Motor neuron (in vitro differentiated cells): ENCODE results near the gene ADCY5. TPM values are rescaled to one million over a fixed set of nuclear protein-coding genes. Genes with fewer than 3 reads are reported as not detected.

ENCODE experiments used
- ATAC-seq, 8 experiments: fragments of 200-7000 bp; cut with Tn5 transposase; replicated peaks in 6 of 8; 2 replicates each; pipeline ENCODE4 v1.8.0; 2021; ENCODE audit warnings: mild to moderate bottlenecking in 8 of 8, moderate library complexity in 8 of 8
- H3K27ac ChIP-seq, 2 donors: fragments of 250-450 bp; sonication (Bioruptor Pico); 2 replicates each; pipeline ENCODE4 v1.9.0; 2021; ENCODE audit warnings: antibody characterized with exemption in 2 of 2, mild to moderate bottlenecking in 2 of 2, moderate library complexity in 1 of 2
- H3K4me1 ChIP-seq, 2 donors: fragments of 250-450 bp; sonication (Bioruptor Pico); replicated peaks in 1 of 2; 2 replicates each; pipeline ENCODE4 v1.6.1; 2021; ENCODE audit warnings: antibody characterized with exemption in 2 of 2, mild to moderate bottlenecking in 2 of 2, moderate library complexity in 1 of 2
- H3K4me3 ChIP-seq, 5 donors: fragments of 250-450 bp; sonication (Bioruptor Pico); 2 replicates each; pipeline ENCODE4 v1.9.0; 2021; ENCODE audit warnings: antibody characterized with exemption in 5 of 5, mild to moderate bottlenecking in 5 of 5, moderate library complexity in 4 of 5
- WGBS, 10 experiments: fragments of 450-650 bp; shearing (Covaris generic); methylation state at CpG; one replicate each; pipeline ENCODE4 v1.0.0; 2022; 5-methylcytosine and 5-hydroxymethylcytosine counted together
- in situ Hi-C, 9 experiments: fragments of 400-800 bp; cut with MboI; loops; one replicate each; pipeline ENCODE4 v1.15.0; 2021; ENCODE audit warnings: low sequenced_read_pairs in 9 of 9, low pct_unique_long_range_greater_than_20kb in 2 of 9; ENCODE audit not compliant: unreplicated experiment in 9 of 9
- total RNA-seq, 8 experiments: library from RNA; unstranded; fragments of 300-600 nt; gene quantifications; 2 replicates each; pipeline versions ENCODE4 v1.2.3 to v1.2.4, GENCODE V29; 2022

The ADCY5 gene
- total RNA-seq, 8 experiments from 2014 or later: 0.49 to 14.4 (median 8.2) TPM

DNA sequence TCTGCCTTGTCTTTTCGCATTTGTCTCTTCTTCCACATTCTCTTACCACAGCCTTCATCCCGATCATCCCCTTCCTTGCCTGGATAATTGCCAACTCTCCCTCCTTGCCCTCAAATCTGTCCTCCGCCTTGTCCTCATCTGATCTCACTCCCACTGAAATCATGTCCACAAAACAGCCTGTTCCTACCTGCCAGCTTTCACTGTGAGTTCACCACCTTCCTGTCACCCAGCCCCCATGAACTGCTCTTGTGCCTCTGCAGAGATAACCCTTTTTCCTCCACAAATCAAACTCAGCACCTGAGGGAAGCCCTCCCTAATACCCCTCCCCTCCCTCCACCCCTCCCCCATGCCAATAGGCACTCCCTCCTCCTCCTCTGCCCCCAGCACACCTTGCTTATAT, 4.8 kb upstream of the ADCY5 start:
- H3K27ac ChIP-seq: no peak overlapping the region
- ATAC-seq: no peak
- H3K4me3 ChIP-seq: no peak overlapping the region
- H3K4me1 ChIP-seq: no peaks in the 10 kb centered on the region
- in situ Hi-C loops: loop anchor here in 1 of 9 experiments (25.0 kb wide), 1 partner anchor 116 kb away; no protein-coding TSS in a partner anchor
- 17 to 100% (median 53%) methylated on average over 1 to 3 of the region's 3 CpGs; no CpG with 5 or more reads in 2 of the 10 experiments for WGBS, 10 experiments

DNA sequence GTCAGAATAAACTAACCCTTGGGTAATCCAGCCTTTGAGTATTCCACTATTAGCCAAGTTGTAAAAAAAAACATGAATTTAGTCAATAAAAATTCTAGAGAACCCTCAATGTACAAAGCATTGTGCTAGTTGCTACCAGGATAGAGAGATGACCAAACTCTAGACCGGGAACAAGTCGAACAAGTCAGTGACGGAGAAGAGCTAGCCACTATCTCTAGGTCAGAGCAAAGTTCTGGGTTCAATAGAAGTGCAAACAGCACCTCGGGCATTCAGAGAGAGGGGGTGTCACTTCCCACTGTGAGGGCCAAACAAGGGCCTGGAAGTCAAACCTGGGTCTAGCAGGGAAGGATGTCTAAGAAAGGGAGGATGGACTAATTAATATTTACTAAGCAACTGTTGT, 2.3 kb upstream of the ADCY5 start:
- Histone ChIP-seq H3K4me1 (peaks cover 5 to 6% of the 10 kb centered on the region in 2 donors), H3K4me3 (no peak overlapping the region), H3K27ac (no peak overlapping the region)
- 0 to 92% (median 65%) methylated on average over 1 to 4 of the region's 4 CpGs; no CpG with 5 or more reads in 1 of the 10 experiments for WGBS, 10 experiments
- in situ Hi-C loops: loop anchor here in 1 of 9 experiments (25.0 kb wide), 1 partner anchor 114 kb away; no protein-coding TSS in a partner anchor
- ATAC-seq: no peak

- Histone ChIP-seq H3K4me3 (peak overlapping the region; percentile 58 to 82 (median 66)), H3K4me1 (peaks cover 16 to 17% of the 10 kb centered on the region in 2 donors), H3K27ac (peak overlapping the region; percentile 10 to 18)
- WGBS, 10 experiments: 17 to 80% (median 48%) methylated on average over 1 to 5 of the region's 33 CpGs; no CpG with 5 or more reads in 4 of the 10 experiments
- ATAC-seq: peak; percentile 31 to 77 (median 65)
- in situ Hi-C loops: loop anchor here in 1 of 9 experiments (25.0 kb wide), 1 partner anchor 113 kb away; no protein-coding TSS in a partner anchor
Measured at GRCh38 chr3:123449997-123450604, 1.2 kb upstream of the ADCY5 start.

DNA sequence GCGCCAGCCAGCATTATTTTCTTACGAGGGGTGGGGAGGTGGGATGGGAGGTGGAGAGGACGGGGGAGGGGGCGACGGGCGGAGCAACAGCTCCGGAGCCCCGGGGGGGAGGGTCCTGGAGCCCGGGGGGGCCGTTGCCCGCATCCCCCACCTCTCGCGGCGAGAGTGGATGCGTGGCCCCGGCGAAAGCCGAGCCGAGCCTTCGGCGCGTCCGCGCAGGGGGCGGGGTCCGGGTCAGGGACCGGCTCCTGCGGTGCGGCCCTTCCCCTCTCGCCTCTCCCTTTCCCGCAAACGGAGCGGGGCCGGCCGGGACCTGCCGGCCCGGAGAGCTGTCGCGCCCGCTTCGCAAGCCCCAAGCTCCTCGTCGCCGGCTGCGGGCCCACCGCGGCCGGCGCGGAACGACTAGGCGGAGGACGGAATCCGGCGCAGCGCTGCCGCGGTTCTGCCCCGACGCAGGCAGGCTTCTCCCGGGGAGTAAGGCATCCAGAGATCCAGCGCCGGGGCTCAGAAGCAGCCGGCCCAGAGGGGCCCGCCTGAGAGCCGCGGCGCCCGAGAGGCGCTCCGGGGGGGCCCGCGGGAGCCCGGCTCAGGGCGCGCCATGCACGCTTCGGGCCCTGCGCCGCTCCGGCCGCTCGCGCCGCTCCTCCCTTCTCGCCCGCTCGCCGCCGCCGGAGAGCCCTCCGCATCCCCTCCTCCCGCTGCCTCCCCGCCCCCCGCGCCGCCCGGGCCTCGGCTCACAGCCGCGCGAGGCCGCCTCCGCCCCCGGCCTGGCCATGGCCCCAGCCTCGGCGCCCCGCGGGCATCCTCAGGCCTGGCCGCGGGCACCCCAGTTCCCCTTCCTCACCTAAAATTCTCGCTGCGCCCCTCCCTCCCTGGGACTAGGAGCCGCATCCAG, 459 bp upstream of the ADCY5 start:
- WGBS, 10 experiments: 0% methylated on average over 3 to 22 of the region's 114 CpGs; no CpG with 5 or more reads in 8 of the 10 experiments
- ATAC-seq: peak; percentile 65 to 84 (median 76)
- peak overlapping the region; percentile 58 to 82 (median 66) for H3K4me3 ChIP-seq
- H3K4me1 ChIP-seq: peaks cover 23 to 24% of the 10 kb centered on the region in 2 donors
- in situ Hi-C loops: no loop called here
- peak overlapping the region; percentile 10 to 18 for H3K27ac ChIP-seq

GRCh38 chr3:123447749-123448517, 957 bp downstream of the ADCY5 start:
- peak in 1 of 8 experiments; percentile 7 for ATAC-seq
- Histone ChIP-seq H3K4me3 (peak overlapping the region; percentile 58 to 82 (median 66)), H3K27ac (no peak overlapping the region), H3K4me1 (peaks cover 34 to 36% of the 10 kb centered on the region in 2 donors)
- in situ Hi-C loops: no loop called here
- 9 to 82% methylated on average over 5 to 25 of the region's 110 CpGs; no CpG with 5 or more reads in 8 of the 10 experiments for WGBS, 10 experiments

GRCh38 chr3:123447416-123447748, 1.5 kb downstream of the ADCY5 start:
- 85 to 100% (median 90%) methylated on average over 2 to 9 of the region's 27 CpGs; no CpG with 5 or more reads in 5 of the 10 experiments for WGBS, 10 experiments
- Histone ChIP-seq H3K4me1 (peaks cover 34 to 36% of the 10 kb centered on the region in 2 donors), H3K4me3 (peak overlapping the region in 4 of 5 donors; percentile 60 to 82 (median 70)), H3K27ac (no peak overlapping the region)
- in situ Hi-C loops: no loop called here
- ATAC-seq: no peak

DNA sequence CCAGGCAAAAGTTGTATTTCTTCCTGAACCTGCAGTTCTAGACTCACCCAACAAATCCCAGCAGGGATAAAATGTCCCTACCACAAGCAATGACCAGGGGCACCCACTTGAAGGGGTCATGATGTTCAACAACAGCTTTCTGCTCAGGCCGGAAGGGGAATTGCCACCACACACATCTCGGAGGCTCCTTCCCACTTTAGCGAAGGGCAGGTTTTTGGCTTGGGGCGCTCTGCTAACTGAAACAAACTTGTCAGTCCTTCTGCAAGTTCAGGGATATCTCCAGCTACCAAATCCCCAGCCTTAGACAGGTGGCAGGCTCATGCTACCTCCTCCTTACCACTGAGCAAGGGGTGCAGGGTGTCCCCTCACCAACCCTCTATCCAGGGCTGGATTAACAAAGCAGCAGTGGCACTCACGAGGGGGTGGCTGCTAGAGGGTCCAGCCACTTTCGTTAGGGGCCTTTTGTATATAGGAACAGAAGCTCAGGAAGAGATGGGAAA, 2.2 kb downstream of the ADCY5 start:
- Histone ChIP-seq H3K4me1 (peaks cover 34 to 36% of the 10 kb centered on the region in 2 donors), H3K4me3 (peak overlapping the region in 3 of 5 donors; percentile 66 to 82 (median 75)), H3K27ac (no peak overlapping the region)
- WGBS, 10 experiments: 30 to 90% (median 62%) methylated on average over 2 to 3 of the region's 6 CpGs; no CpG with 5 or more reads in 6 of the 10 experiments
- ATAC-seq: no peak
- in situ Hi-C loops: no loop called here

DNA sequence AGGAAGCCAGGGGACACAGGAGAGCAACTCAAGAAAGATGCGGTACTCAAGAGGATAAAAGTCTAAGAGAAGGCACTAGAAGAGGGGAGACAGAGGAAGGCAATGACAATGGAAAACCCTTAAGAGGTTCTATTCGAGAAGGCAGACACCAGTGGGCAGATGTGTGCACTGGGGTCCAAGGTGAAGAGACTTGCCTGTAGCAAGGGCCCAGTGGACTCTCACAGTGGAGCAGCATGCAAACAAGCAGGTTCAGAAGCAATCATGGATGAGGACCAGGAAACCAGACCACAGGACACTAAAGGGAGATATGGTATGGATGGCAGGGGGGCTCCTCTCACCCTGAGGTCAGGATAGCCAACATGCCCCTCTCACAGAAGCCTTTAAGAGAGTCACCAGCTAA, 2.7 kb downstream of the ADCY5 start:
- peak overlapping the region in 3 of 5 donors; percentile 13 to 82 (median 75) for H3K4me3 ChIP-seq

GRCh38 chr3:123445702-123446101, 3.2 kb downstream of the ADCY5 start:
- 0 to 60% (median 43%) methylated on average over 1 to 2 of the region's 2 CpGs; no CpG with 5 or more reads in 3 of the 10 experiments for WGBS, 10 experiments
- ATAC-seq: no peak
- peak overlapping the region in 3 of 5 donors; percentile 13 to 82 (median 75) for H3K4me3 ChIP-seq
- in situ Hi-C loops: no loop called here
- peaks cover 34 to 36% of the 10 kb centered on the region in 2 donors for H3K4me1 ChIP-seq
- no peak overlapping the region for H3K27ac ChIP-seq

More for the DNA sequence above, 2.7 kb downstream of the ADCY5 start:
- H3K27ac ChIP-seq: no peak overlapping the region
- H3K4me1 ChIP-seq: peaks cover 34 to 36% of the 10 kb centered on the region in 2 donors
- in situ Hi-C loops: no loop called here
- no peak for ATAC-seq
- WGBS, 10 experiments: 60 to 100% (median 100%) methylated on average over 1 to 2 of the region's 2 CpGs; no CpG with 5 or more reads in 5 of the 10 experiments

DNA sequence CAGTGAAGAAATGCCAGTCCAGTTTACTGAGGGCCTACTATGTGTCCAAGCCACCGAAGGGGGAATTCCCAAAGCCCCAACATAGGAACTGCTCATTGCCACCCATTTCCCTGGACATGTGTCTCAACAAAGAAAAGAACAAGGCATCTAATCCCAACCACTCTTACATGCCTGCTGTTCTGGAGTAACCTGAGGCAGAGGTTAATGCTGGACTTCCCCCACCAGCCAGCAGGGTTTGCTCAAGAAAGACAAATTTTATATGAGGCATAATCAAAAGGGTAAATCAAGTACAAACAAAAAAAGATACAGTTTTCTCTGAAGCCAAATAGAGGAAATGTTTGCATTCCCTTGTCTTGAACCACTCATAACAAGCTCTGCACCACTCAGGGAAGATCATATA, 4.1 kb downstream of the ADCY5 start:
- ATAC-seq: no peak
- Histone ChIP-seq H3K4me1 (peaks cover 34 to 36% of the 10 kb centered on the region in 2 donors), H3K4me3 (peak overlapping the region in 3 of 5 donors; percentile 6 to 13 (median 9)), H3K27ac (peak overlapping the region in 1 of 2 donors; percentile 25)
- in situ Hi-C loops: no loop called here
- 0 to 88% (median 20%) methylated on average over 1 of the region's 1 CpG; no CpG with 5 or more reads in 6 of the 10 experiments for WGBS, 10 experiments

DNA sequence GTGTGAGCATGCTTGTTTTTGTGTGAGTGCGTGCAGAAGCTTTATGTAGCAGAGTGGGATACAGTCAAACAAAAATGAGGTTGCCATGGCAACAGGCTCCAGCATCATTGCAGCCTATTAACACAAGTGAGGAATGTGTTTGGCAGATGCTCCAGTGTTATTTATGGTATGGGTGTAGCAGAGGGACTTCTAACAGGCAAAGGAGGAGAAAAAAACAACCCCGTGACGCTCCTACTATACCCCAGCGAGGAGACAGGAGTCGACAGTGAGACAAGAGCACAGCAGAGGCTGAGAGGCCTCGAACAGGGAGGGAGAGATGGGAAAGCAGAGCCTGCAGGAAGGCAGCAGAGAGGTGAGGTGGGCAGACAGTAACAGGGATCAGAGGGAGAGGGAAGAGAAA, 4.9 kb downstream of the ADCY5 start:
- Histone ChIP-seq H3K27ac (peak overlapping the region; percentile 17 to 25), H3K4me1 (peaks cover 34 to 36% of the 10 kb centered on the region in 2 donors), H3K4me3 (peak overlapping the region in 3 of 5 donors; percentile 6 to 13 (median 8))
- in situ Hi-C loops: no loop called here
- peak in 7 of 8 experiments; percentile 18 to 95 (median 94) for ATAC-seq
- WGBS, 10 experiments: 0 to 75% (median 23%) methylated on average over 1 to 5 of the region's 6 CpGs; no CpG with 5 or more reads in 2 of the 10 experiments

- H3K4me3 ChIP-seq: no peak overlapping the region
- 60 to 100% methylated on average over 1 to 2 of the region's 7 CpGs; no CpG with 5 or more reads in 8 of the 10 experiments for WGBS, 10 experiments
- no peak overlapping the region for H3K27ac ChIP-seq
- no peak for ATAC-seq
- peaks cover 34 to 36% of the 10 kb centered on the region in 2 donors for H3K4me1 ChIP-seq
- in situ Hi-C loops: no loop called here
Measured at GRCh38 chr3:123442908-123443307, 6.0 kb downstream of the ADCY5 start.
